ENCODE measurements around the gene LEFTY1. TPM values are rescaled to one million over a fixed set of nuclear protein-coding genes. Genes with fewer than 3 reads are reported as not detected.

LEFTY1 gene
- total and polyA plus RNA-seq, 9 of the 15 experiments (the other 6 are each of a cell fraction or from before 2014, with no cell fraction given), result 0.07 to 0.24 (median 0.17) TPM; not detected in 5

GRCh38 chr1:225875044-225875815 is 13.7 kb downstream of the LEFTY1 start:
- no peak for DNase-seq (ENCODE audit: extremely low read depth in 1 of 4, low spot score in 3 of 4)
- ChIA-PET POLR2A (interaction anchor here (0.6 to 1.0 kb wide), 3 partner anchors 9 to 393 kb away, joined by 3 read pairs; no protein-coding TSS in a partner anchor), CTCF (ENCODE audit: low intra/inter-chr PET ratio) (no interaction called here)
- no peaks in the 10 kb centered on the region for H3K27me3 ChIP-seq (ENCODE audit: control insufficient read depth in 2 of 2, insufficient read depth in 2 of 2, low read length in 2 of 2)
- no peaks in the 10 kb centered on the region for H3K9me3 ChIP-seq (replicated peaks; ENCODE audit: control insufficient read depth, insufficient read depth, low read depth, low read length)
- no peak for TF ChIP-seq SAP30 (IDR thresholded peaks at IDR 0.05; ENCODE audit: borderline replicate concordance, insufficient read depth, low read depth, low read length, poor library complexity, severe bottlenecking)
- 0 out of 2 replicates have a peak, but pooled peaks have one; percentile 19 for TF ChIP-seq RBFOX2 (IDR thresholded peaks at IDR 0.05; ENCODE audit: low read depth, low read length)
- TF ChIP-seq E2F5 (CRISPR knock-in tag; IDR thresholded peaks at IDR 0.05), result no peak
- no peak for TF ChIP-seq NFE2L1 (tag; IDR thresholded peaks at IDR 0.05; ENCODE audit: borderline replicate concordance, low read depth)
- no peak for TF ChIP-seq JUND (IDR thresholded peaks at IDR 0.05; ENCODE audit: borderline replicate concordance, low read depth, low read length)
- no peak for TF ChIP-seq JUND (tag; IDR thresholded peaks at IDR 0.05; ENCODE audit: borderline replicate concordance, low read depth, low read length)
- TF ChIP-seq NCOA2 (IDR thresholded peaks at IDR 0.05; ENCODE audit: partially characterized antibody in 2 of 2), result no peak
- H3K27ac ChIP-seq (ENCODE audit: extremely low read depth, low read depth, low read length), result no peak overlapping the region
- H3K9ac ChIP-seq (ENCODE audit: insufficient read depth in 1 of 2, low read depth in 2 of 2, low read length in 2 of 2), result peak overlapping the region in 1 of 2 experiments; percentile 75; a peak in 2 of 4 replicates
- H3K9me1 ChIP-seq (ENCODE audit: control insufficient read depth, insufficient read depth, low read length), result peaks cover 6% of the 10 kb centered on the region
- no peak overlapping the region for H3K4me3 ChIP-seq
- H3K36me3 ChIP-seq (ENCODE audit: control insufficient read depth, insufficient read depth, low read length), result peaks cover 91% of the 10 kb centered on the region
- no TSS peak for BruUV-seq (replicated peaks)
- H3K79me2 ChIP-seq (ENCODE audit: control insufficient read depth, insufficient read depth, low read length), result peaks cover 19% of the 10 kb centered on the region
- intact Hi-C loops (cut with micrococcal nuclease), result no loop called here
- peaks cover 15% of the 10 kb centered on the region; the same call in 1 of the 2 replicates for H4K20me1 ChIP-seq (replicated peaks; ENCODE audit: control insufficient read depth, insufficient read depth, low read length)
- in situ Hi-C loops (cut with MboI), result loop anchor here (5.0 kb wide), 1 partner anchor 82 kb away; no protein-coding TSS in a partner anchor
- H3K4me2 ChIP-seq (ENCODE audit: insufficient read depth, low read length), result no peak overlapping the region
- no peak for ATAC-seq
- H3K4me1 ChIP-seq (replicated peaks in 1 of 2; ENCODE audit: control insufficient read depth in 2 of 2, insufficient read depth in 2 of 2, low read length in 2 of 2), result peaks cover 9 to 14% of the 10 kb centered on the region in 2 experiments; a peak in 3 of 5 replicates
- WGBS (ENCODE audit: insufficient coverage, low coverage, missing lambda C conversion rate), result 87% methylated on average over 12 of the region's 12 CpGs
- FAIRE-seq, result peak; percentile 46
- no peak overlapping the region for H2AFZ ChIP-seq (ENCODE audit: low read depth, low read length)

Data from K562 (cell line).